Caco-2 (cell line): ENCODE measurements around the gene IDH1. TPM values are rescaled to one million over a fixed set of nuclear protein-coding genes. Genes with fewer than 3 reads are reported as not detected.

Experiments used
- BruUV-seq: library from RNA; stranded (reverse); fragments of 400-500 nt; replicated peaks from 2 replicates; lab custom pipeline; 2021; lab: Mats Ljungman, UMichigan
- CTCF ChIA-PET: fragments of 300-600 bp; sonication (Branson Sonifier 250); formaldehyde crosslinking; loops from one replicate; lab custom pipeline; 2022; ENCODE audit warnings: antibody characterized with exemption; lab: Charles Lee
- POLR2A ChIA-PET: fragments of 300-600 bp; sonication (Branson Sonifier 250); formaldehyde crosslinking; loops from one replicate; lab custom pipeline; 2022; ENCODE audit warnings: antibody characterized with exemption; lab: Charles Lee
- DNase-seq, 2 experiments: peaks; one replicate each; pipeline versions ENCODE4 v3.0.0 to v3.0.0-alpha.2; 2020 to 2022
- H3K27me3 ChIP-seq: replicated peaks from 2 replicates; pipeline ENCODE4 v1.6.0; 2011; ENCODE audit warnings: low read length; ENCODE audit not compliant: control insufficient read depth, insufficient read depth
- H3K36me3 ChIP-seq: 2 replicates; pipeline ENCODE4 v1.5.1; 2011; ENCODE audit warnings: low read length; ENCODE audit not compliant: control insufficient read depth, insufficient read depth
- H3K4me1 ChIP-seq: fragments of 250-450 bp; sonication (Bioruptor Pico); 2 replicates; pipeline ENCODE4 v1.5.1; 2020; ENCODE audit warnings: mild to moderate bottlenecking
- H3K4me3 ChIP-seq: 2 replicates; pipeline ENCODE4 v1.5.1; 2011; ENCODE audit warnings: low read depth, mild to moderate bottlenecking, control low read depth, low read length
- H3K9me3 ChIP-seq: fragments of 250-450 bp; sonication (Bioruptor Pico); 2 replicates; pipeline ENCODE4 v1.5.1; 2020; ENCODE audit warnings: mild to moderate bottlenecking, moderate library complexity
- H3K27ac Mint-ChIP-seq: one replicate; pipeline ENCODE4 v1.8.0; 2022; ENCODE audit warnings: mixed read lengths; ENCODE audit not compliant: unreplicated experiment
- H3K27me3 Mint-ChIP-seq: one replicate; pipeline ENCODE4 v1.8.0; 2022; ENCODE audit warnings: mixed read lengths; ENCODE audit not compliant: insufficient read depth, unreplicated experiment
- H3K36me3 Mint-ChIP-seq: one replicate; pipeline ENCODE4 v1.8.0; 2022; ENCODE audit warnings: mild to moderate bottlenecking, mixed read lengths; ENCODE audit not compliant: insufficient read depth, unreplicated experiment
- H3K4me1 Mint-ChIP-seq: one replicate; pipeline ENCODE4 v1.8.0; 2022; ENCODE audit warnings: low read depth, mixed read lengths; ENCODE audit not compliant: unreplicated experiment
- H3K4me3 Mint-ChIP-seq: one replicate; pipeline ENCODE4 v1.8.0; 2022; ENCODE audit warnings: mild to moderate bottlenecking, moderate library complexity, mixed read lengths; ENCODE audit not compliant: unreplicated experiment
- H3K9me3 Mint-ChIP-seq: one replicate; pipeline ENCODE4 v1.8.0; 2022; ENCODE audit warnings: mixed read lengths; ENCODE audit not compliant: unreplicated experiment
- intact Hi-C: fragments of 100-400 bp; cut with micrococcal nuclease; formaldehyde crosslinking; loops from one replicate; pipeline ENCODE4 v1.10.0; 2022; ENCODE audit not compliant: unreplicated experiment
- total RNA-seq: library from RNA; stranded (reverse); gene quantifications from 2 replicates; pipeline ENCODE4 v1.2.3, GENCODE V29; 2022
- TF ChIP-seq, protein P1 (sequence below), 2 experiments: fragments of 200-600 bp in 1 of 2; IDR thresholded peaks; 1 replicate in 1 of 2; 2 replicates in 1 of 2; pipeline versions ENCODE4 v1.5.1 to v1.8.0; 2011 to 2022; ENCODE audit warnings: antibody characterized with exemption in 1 of 2, control low read depth in 1 of 2, inconsistent platforms in 1 of 2, low read depth in 1 of 2, low read length in 1 of 2, mild to moderate bottlenecking in 1 of 2, moderate library complexity in 1 of 2; ENCODE audit not compliant: insufficient read depth in 1 of 2, severe bottlenecking in 1 of 2, unreplicated experiment in 1 of 2

The IDH1 gene
- total RNA-seq, 1 experiment from 2014 or later = 293 TPM

DNA sequence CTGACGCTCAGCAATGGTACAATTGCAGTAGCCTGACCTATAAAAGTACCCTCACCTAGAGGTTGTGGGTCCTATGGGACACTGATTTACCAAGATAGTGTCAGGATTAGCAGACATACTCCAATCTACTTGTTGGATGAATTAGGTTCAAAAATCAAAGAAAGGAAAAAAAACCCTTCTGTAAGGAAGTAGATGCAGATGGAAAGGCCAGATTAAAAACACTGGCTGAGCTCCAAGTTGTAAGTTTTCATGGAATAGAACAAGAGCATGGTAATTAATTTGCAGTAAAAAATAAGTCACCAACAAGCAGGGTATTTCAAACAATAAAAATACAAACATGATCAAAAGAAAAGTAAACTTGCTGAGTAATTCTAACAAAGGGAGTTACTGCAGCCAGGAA is 26.4 kb downstream of the IDH1 start:
- Mint-ChIP-seq H3K27ac (no peak overlapping the region), H3K27me3 (no peaks in the 10 kb centered on the region), H3K4me1 (no peaks in the 10 kb centered on the region), H3K4me3 (no peak overlapping the region), H3K9me3 (peaks cover 11% of the 10 kb centered on the region), H3K36me3 (no peaks in the 10 kb centered on the region)
- Histone ChIP-seq H3K9me3 (peaks cover 3% of the 10 kb centered on the region), H3K4me3 (no peak overlapping the region), H3K4me1 (no peaks in the 10 kb centered on the region), H3K36me3 (no peaks in the 10 kb centered on the region), H3K27me3 (no peaks in the 10 kb centered on the region)
- intact Hi-C loops = no loop called here
- DNase-seq = no peak
- ChIA-PET CTCF (interaction anchor here (0.7 kb wide), 1 partner anchor 26 kb away, joined by 3 read pairs; no protein-coding TSS in a partner anchor), POLR2A (no interaction called here)
- no TSS peak for BruUV-seq
- TF ChIP-seq, protein P1, sequence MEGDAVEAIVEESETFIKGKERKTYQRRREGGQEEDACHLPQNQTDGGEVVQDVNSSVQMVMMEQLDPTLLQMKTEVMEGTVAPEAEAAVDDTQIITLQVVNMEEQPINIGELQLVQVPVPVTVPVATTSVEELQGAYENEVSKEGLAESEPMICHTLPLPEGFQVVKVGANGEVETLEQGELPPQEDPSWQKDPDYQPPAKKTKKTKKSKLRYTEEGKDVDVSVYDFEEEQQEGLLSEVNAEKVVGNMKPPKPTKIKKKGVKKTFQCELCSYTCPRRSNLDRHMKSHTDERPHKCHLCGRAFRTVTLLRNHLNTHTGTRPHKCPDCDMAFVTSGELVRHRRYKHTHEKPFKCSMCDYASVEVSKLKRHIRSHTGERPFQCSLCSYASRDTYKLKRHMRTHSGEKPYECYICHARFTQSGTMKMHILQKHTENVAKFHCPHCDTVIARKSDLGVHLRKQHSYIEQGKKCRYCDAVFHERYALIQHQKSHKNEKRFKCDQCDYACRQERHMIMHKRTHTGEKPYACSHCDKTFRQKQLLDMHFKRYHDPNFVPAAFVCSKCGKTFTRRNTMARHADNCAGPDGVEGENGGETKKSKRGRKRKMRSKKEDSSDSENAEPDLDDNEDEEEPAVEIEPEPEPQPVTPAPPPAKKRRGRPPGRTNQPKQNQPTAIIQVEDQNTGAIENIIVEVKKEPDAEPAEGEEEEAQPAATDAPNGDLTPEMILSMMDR (IDR thresholded peaks at IDR 0.05; ENCODE audit: insufficient read depth in 1 of 2, low read depth in 1 of 2, low read length in 1 of 2, severe bottlenecking in 1 of 2, unreplicated experiment in 1 of 2) = no peak

DNA sequence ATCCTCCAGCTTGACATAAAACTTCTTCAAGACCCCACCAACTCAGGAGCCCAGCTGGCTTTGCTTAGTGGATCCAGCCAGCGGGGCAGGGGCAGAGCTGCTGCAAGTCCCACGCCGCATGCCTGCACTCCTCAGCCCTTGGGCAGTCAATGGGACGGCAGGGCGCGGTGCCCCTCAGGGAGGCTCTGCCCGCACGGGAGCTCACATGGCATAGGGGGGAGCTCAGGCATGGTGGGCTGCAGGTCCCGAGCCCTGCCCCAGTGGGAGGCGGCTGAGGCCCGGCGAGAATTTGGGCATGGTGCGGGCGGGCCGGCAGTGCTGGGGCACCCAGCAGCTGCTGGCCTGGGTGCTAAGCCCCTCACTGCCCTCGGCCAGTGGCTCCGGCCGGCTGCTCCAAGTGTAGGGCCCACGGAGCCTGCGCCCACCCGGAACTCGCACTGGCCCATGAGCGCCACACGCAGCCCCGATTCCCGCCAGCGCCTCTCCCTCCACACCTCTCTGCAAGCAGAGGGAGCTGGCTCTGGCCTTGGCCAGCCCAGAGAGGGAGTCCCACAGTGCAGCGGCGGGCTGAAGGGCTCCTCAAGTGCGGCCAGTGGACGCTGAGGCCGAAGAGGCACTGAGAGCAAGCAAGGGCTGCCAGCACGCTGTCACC is 27.2 kb downstream of the IDH1 start:
- no peaks in the 10 kb centered on the region for H3K27me3 ChIP-seq
- Mint-ChIP-seq H3K27ac (no peak overlapping the region), H3K4me3 (no peak overlapping the region), H3K9me3 (peaks cover 11% of the 10 kb centered on the region), H3K27me3 (no peaks in the 10 kb centered on the region), H3K4me1 (no peaks in the 10 kb centered on the region), H3K36me3 (no peaks in the 10 kb centered on the region)
- intact Hi-C loops = no loop called here
- no peaks in the 10 kb centered on the region for H3K36me3 ChIP-seq
- ChIA-PET POLR2A (no interaction called here), CTCF (interaction anchor here (0.7 to 1.2 kb wide), 2 partner anchors 27 to 52 kb away, joined by 3 read pairs; no protein-coding TSS in a partner anchor)
- TF ChIP-seq, protein P1 (IDR thresholded peaks at IDR 0.05; ENCODE audit: insufficient read depth in 1 of 2, low read depth in 1 of 2, low read length in 1 of 2, severe bottlenecking in 1 of 2, unreplicated experiment in 1 of 2) = no peak
- no peaks in the 10 kb centered on the region for H3K4me1 ChIP-seq
- H3K9me3 ChIP-seq = peaks cover 3% of the 10 kb centered on the region
- no peak for DNase-seq
- H3K4me3 ChIP-seq = no peak overlapping the region
- BruUV-seq = no TSS peak

DNA sequence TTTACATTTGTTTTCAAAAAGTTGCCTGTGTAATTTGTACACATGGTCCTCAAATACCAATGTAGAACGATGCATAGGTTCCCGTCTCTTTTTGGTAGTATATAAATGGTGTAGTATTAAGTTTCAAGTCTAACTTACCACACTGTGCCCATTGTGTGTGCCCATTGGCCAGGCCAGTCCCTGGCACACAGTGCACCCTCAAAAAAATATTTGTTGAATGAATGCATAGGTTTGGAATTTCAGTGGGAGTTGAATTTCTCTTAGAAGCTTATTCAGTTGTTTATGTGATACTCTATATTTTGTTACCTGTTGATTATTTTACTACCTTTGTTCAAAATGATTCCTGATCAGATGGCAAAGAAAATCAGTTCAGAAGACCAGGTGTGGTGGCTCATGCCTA is 30.1 kb downstream of the IDH1 start:
- intact Hi-C loops = no loop called here
- POLR2A ChIA-PET = no interaction called here
- H3K4me1 Mint-ChIP-seq = no peaks in the 10 kb centered on the region
- TF ChIP-seq, protein P1 (IDR thresholded peaks at IDR 0.05; ENCODE audit: insufficient read depth in 1 of 2, low read depth in 1 of 2, low read length in 1 of 2, severe bottlenecking in 1 of 2, unreplicated experiment in 1 of 2) = no peak
- no peak overlapping the region for H3K4me3 Mint-ChIP-seq
- H3K36me3 Mint-ChIP-seq = no peaks in the 10 kb centered on the region
- CTCF ChIA-PET = interaction anchor here (0.7 kb wide), 1 partner anchor 59 kb away, joined by 5 read pairs; no protein-coding TSS in a partner anchor
- peaks cover 3% of the 10 kb centered on the region; the same call in 1 of the 2 replicates for H3K9me3 ChIP-seq
- no peak for DNase-seq
- H3K4me1 ChIP-seq = no peaks in the 10 kb centered on the region
- no peak overlapping the region for H3K27ac Mint-ChIP-seq
- no peaks in the 10 kb centered on the region for H3K27me3 ChIP-seq
- no peak overlapping the region for H3K4me3 ChIP-seq
- BruUV-seq = no TSS peak
- no peaks in the 10 kb centered on the region for H3K36me3 ChIP-seq
- H3K27me3 Mint-ChIP-seq = no peaks in the 10 kb centered on the region
- H3K9me3 Mint-ChIP-seq = peaks cover 12% of the 10 kb centered on the region
